ENCODE data around the gene ZMIZ1. TPM values are rescaled to one million over a fixed set of nuclear protein-coding genes. Genes with fewer than 3 reads are reported as not detected.

The ZMIZ1 gene
- polyA plus RNA-seq, 2 of the 4 experiments (the other 2 are of a cell fraction): 8.1 to 30.3 TPM

DNA sequence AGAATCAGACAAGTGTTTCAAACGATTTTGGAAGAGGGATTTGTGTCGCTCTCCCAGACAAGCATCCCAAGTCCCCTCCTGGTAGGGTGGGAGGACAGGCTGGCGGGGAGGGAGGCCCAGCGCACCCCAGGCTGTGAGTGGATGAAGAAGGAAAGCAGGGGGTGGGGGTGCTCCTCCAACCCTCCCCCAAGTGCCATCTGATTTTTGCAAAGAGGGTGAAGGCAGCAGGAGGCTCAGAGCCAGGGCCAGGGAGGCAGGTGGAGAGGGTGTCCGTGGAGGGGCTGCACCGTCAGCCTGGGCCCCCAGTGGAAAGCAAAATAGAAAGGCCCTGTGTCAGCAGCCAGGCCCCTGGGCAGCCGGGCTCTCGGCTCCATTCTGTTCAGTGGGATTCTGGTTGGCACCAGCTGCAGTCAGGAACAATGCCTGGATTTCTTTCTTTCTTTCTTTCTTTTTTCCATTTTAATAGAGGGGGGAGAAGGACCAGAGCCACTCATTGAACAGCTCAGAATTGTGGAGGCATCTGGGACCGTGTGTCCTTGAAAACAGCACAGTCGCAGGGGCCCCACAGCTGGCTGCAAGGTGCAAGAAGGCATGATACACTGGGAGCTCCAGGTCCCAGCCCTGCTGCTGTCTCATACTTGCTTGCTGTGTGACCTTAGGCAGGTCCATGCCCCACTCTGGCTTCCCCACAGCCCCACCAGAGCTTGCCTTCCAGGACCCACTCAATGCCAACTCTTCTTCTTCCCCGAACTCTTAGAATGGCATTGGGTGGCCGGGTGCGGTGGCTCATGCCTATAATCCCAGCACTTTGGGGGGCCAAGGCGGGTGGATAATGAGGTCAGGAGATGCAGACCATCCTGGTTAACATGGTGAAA lies 7.1 kb upstream of the ZMIZ1 start:
- Histone ChIP-seq H3K27ac (0 out of 6 replicates have a peak overlapping the region, but pooled peaks of 1 of the 2 experiments have one; percentile 25), H3K4me3 (no peak overlapping the region), H3K9me3 (no peaks in the 10 kb centered on the region), H3K4me2 (no peak overlapping the region), H3K4me1 (peaks cover 22% of the 10 kb centered on the region)
- FAIRE-seq: no peak
- POLR2A ChIA-PET: interaction anchor here (0.8 kb wide), 1 partner anchor 88 kb away, joined by 5 read pairs; no protein-coding TSS in a partner anchor
- no peak for ATAC-seq
- no peak for DNase-seq (ENCODE audit: low read depth in 1 of 2, low spot score in 1 of 2)
- CTCF ChIA-PET: interaction anchor here (0.7 to 34.5 kb wide), 6 partner anchors 17 to 1014 kb away, joined by 3 to 373 read pairs (median 4); no protein-coding TSS in a partner anchor
- 83% methylated on average over 14 of the region's 14 CpGs for WGBS (ENCODE audit: missing lambda C conversion rate)
- TF ChIP-seq POLR2AphosphoS2 (conservative IDR thresholded peaks at IDR 0.05; ENCODE audit: low read length) (no peak), MAFK (IDR thresholded peaks at IDR 0.05; ENCODE audit: partially characterized antibody) (no peak)

DNA sequence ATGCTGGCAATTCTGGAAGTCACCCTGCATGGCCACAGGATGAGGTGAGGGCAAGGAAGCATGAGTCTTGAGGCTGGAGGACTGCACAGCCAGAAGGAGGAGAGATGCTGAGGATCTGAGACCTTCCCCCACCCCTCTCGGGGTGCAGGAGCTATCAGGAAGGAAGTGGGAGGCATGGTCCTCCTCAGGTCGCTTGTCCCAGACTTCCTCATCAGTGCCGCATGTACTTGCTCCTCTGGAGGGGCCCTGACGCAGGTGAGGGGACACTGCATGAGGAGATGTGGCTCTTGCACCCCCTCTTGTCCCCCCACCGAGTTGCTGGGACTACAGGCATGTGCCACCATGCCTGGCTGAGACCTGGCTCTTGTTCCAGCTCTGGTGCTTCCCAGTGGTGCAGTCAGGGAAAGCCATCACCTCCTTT lies 5.7 kb upstream of the ZMIZ1 start:
- H3K4me2 ChIP-seq: no peak overlapping the region
- WGBS (ENCODE audit: missing lambda C conversion rate): 85% methylated on average over 4 of the region's 5 CpGs
- TF ChIP-seq, protein P1, sequence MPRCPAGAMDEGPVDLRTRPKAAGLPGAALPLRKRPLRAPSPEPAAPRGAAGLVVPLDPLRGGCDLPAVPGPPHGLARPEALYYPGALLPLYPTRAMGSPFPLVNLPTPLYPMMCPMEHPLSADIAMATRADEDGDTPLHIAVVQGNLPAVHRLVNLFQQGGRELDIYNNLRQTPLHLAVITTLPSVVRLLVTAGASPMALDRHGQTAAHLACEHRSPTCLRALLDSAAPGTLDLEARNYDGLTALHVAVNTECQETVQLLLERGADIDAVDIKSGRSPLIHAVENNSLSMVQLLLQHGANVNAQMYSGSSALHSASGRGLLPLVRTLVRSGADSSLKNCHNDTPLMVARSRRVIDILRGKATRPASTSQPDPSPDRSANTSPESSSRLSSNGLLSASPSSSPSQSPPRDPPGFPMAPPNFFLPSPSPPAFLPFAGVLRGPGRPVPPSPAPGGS (IDR thresholded peaks at IDR 0.05): no peak
- no peak for TF ChIP-seq HOXA7 (CRISPR knock-in tag; IDR thresholded peaks at IDR 0.05)
- TF ChIP-seq NFE2L2 (conservative IDR thresholded peaks at IDR 0.05; ENCODE audit: low read length): no peak
- no peak overlapping the region for H3K27ac ChIP-seq
- H3K4me3 ChIP-seq: no peak overlapping the region
- H3K4me1 ChIP-seq: peaks cover 24% of the 10 kb centered on the region
- FAIRE-seq: no peak
- H3K9me3 ChIP-seq: no peaks in the 10 kb centered on the region
- ChIA-PET CTCF (interaction anchor here (34.5 kb wide), 1 partner anchor 130 kb away, joined by 373 read pairs; no protein-coding TSS in a partner anchor), POLR2A (no interaction called here)
- no peak for ATAC-seq
- no peak for DNase-seq (ENCODE audit: low read depth in 1 of 2, low spot score in 1 of 2)

DNA sequence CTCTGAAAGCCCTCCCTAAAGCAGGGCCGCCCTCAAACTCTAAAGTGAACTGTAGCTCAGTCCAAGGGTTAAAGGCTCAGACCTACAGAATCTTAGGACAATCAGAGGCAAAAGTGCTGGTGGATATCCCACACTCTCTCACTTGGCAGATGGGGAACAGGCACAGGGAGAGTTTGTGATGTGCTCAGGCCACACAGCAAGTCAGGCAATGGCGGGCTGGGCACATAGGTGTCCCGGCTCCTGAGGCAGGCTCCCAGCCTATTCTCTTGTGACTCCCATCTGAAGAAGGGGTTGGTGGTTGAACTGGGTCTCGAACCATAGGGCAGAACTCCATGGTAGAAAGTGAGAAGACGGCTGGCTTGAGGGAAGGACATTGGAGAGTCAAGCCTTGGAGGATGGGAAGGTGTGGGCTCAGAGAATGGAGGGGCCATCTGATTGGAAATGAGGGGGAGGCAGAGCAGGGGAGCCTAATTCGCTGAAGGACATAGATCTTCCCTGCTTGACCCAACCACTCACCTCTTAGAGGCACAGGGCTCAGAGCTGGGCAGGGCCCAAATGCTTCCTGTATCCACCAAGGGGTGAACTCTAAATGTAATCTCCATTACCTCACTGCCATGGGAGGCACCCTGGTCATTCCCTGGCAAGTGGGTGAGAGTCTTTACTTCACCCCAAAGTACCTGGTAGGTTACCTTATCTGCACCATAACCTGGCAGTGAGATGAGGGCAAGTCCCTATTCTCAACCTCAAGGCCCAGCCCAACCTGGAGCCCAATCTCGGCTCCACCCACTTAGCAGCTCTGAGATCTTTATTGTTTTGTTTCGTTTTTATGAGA lies 4.9 kb upstream of the ZMIZ1 start:
- H3K27ac ChIP-seq: no peak overlapping the region
- POLR2A ChIA-PET: interaction anchor here (7.1 kb wide), 1 partner anchor 90 kb away, joined by 42 read pairs; no protein-coding TSS in a partner anchor
- H3K4me2 ChIP-seq: no peak overlapping the region
- H3K9me3 ChIP-seq: no peaks in the 10 kb centered on the region
- CTCF ChIA-PET: interaction anchor here (1.1 to 34.5 kb wide), 3 partner anchors 25 to 129 kb away, joined by 3 to 373 read pairs (median 4); no protein-coding TSS in a partner anchor
- ATAC-seq (no peak), DNase-seq (ENCODE audit: low read depth in 1 of 2, low spot score in 1 of 2) (no peak), FAIRE-seq (no peak)
- H3K4me3 ChIP-seq: no peak overlapping the region
- H3K4me1 ChIP-seq: peaks cover 25% of the 10 kb centered on the region
- WGBS (ENCODE audit: missing lambda C conversion rate): 81% methylated on average over 6 of the region's 8 CpGs
- TF ChIP-seq, protein P2, sequence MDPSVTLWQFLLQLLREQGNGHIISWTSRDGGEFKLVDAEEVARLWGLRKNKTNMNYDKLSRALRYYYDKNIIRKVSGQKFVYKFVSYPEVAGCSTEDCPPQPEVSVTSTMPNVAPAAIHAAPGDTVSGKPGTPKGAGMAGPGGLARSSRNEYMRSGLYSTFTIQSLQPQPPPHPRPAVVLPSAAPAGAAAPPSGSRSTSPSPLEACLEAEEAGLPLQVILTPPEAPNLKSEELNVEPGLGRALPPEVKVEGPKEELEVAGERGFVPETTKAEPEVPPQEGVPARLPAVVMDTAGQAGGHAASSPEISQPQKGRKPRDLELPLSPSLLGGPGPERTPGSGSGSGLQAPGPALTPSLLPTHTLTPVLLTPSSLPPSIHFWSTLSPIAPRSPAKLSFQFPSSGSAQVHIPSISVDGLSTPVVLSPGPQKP (IDR thresholded peaks at IDR 0.05; ENCODE audit: low read depth, low read length): no peak
- no peak for TF ChIP-seq POLR2AphosphoS2 (conservative IDR thresholded peaks at IDR 0.05; ENCODE audit: low read length)
- no peak for TF ChIP-seq JUN (IDR thresholded peaks at IDR 0.05)
- no peak for TF ChIP-seq ZSCAN20 (CRISPR knock-in tag; IDR thresholded peaks at IDR 0.05)

DNA sequence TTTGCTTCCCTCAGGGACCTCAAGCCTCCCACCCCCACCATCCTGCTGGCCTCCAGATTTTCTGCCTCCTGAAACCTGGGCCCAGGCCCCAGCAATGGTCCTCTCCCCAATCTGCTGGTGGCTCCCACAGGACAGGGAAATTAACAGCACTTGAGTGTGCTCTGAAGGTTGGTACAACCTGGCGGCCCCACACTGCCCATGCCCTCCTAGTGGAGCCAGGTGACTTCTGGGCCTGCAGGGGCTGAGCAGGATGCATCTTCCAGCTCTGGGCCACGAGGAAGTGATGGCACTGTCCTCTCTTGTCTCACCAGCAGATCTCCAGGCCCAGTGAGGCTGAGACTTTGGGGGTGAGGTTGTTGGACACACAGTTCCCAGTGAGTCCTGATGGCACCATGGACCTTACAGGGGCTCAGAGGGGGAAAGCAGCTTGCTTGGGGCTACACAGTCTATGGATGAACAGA lies 3.6 kb upstream of the ZMIZ1 start:
- Histone ChIP-seq H3K4me3 (no peak overlapping the region), H3K4me1 (peaks cover 13% of the 10 kb centered on the region), H3K27ac (no peak overlapping the region), H3K9me3 (no peaks in the 10 kb centered on the region), H3K4me2 (no peak overlapping the region)
- CTCF ChIA-PET: interaction anchor here (1.1 to 34.5 kb wide), 6 partner anchors 11 to 1018 kb away, joined by 3 to 373 read pairs (median 4); no protein-coding TSS in a partner anchor
- WGBS (ENCODE audit: missing lambda C conversion rate): no CpG with 5 or more reads among the region's 2 CpGs
- DNase-seq (ENCODE audit: low read depth in 1 of 2, low spot score in 1 of 2): no peak
- no peak for ATAC-seq
- POLR2A ChIA-PET: interaction anchor here (7.1 kb wide), 1 partner anchor 91 kb away, joined by 42 read pairs; no protein-coding TSS in a partner anchor
- FAIRE-seq: no peak
- no peak for TF ChIP-seq ZFP36 (IDR thresholded peaks at IDR 0.05; ENCODE audit: borderline replicate concordance, partially characterized antibody)
- TF ChIP-seq, protein P3, sequence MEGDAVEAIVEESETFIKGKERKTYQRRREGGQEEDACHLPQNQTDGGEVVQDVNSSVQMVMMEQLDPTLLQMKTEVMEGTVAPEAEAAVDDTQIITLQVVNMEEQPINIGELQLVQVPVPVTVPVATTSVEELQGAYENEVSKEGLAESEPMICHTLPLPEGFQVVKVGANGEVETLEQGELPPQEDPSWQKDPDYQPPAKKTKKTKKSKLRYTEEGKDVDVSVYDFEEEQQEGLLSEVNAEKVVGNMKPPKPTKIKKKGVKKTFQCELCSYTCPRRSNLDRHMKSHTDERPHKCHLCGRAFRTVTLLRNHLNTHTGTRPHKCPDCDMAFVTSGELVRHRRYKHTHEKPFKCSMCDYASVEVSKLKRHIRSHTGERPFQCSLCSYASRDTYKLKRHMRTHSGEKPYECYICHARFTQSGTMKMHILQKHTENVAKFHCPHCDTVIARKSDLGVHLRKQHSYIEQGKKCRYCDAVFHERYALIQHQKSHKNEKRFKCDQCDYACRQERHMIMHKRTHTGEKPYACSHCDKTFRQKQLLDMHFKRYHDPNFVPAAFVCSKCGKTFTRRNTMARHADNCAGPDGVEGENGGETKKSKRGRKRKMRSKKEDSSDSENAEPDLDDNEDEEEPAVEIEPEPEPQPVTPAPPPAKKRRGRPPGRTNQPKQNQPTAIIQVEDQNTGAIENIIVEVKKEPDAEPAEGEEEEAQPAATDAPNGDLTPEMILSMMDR (IDR thresholded peaks at IDR 0.05): no peak
- TF ChIP-seq EP300 (IDR thresholded peaks at IDR 0.05): no peak
- TF ChIP-seq, protein P4, sequence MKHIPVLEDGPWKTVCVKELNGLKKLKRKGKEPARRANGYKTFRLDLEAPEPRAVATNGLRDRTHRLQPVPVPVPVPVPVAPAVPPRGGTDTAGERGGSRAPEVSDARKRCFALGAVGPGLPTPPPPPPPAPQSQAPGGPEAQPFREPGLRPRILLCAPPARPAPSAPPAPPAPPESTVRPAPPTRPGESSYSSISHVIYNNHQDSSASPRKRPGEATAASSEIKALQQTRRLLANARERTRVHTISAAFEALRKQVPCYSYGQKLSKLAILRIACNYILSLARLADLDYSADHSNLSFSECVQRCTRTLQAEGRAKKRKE (CRISPR knock-in tag; IDR thresholded peaks at IDR 0.05; ENCODE audit: low read depth): no peak
- TF ChIP-seq TFCP2L1 (CRISPR knock-in tag; IDR thresholded peaks at IDR 0.05): no peak
- no peak for TF ChIP-seq ZSCAN20 (CRISPR knock-in tag; IDR thresholded peaks at IDR 0.05)
- no peak for TF ChIP-seq NR3C1 (IDR thresholded peaks at IDR 0.05)
- TF ChIP-seq SMC3 (IDR thresholded peaks at IDR 0.05): no peak
- no peak for TF ChIP-seq KDM1A (IDR thresholded peaks at IDR 0.05; ENCODE audit: low read depth)
- TF ChIP-seq, protein P1 (IDR thresholded peaks at IDR 0.05): no peak
- no peak for TF ChIP-seq RNF2 (IDR thresholded peaks at IDR 0.05; ENCODE audit: borderline replicate concordance, low read depth)
- no peak for TF ChIP-seq HOXA7 (CRISPR knock-in tag; IDR thresholded peaks at IDR 0.05)
- TF ChIP-seq TP53 (CRISPR knock-in tag; IDR thresholded peaks at IDR 0.05): no peak
- no peak for TF ChIP-seq SREBF2 (IDR thresholded peaks at IDR 0.05)
